HCT116 (cell line): ENCODE measurements around the gene CCDC9B. TPM values are rescaled to one million over a fixed set of nuclear protein-coding genes. Genes with fewer than 3 reads are reported as not detected.

ENCODE experiments used
- ATAC-seq: fragments of 200-7000 bp; cut with Tn5 transposase; 2 replicates; pipeline ENCODE4 v1.9.1; 2020; ENCODE audit warnings: mild to moderate bottlenecking, moderate library complexity
- BruUV-seq: library from RNA; stranded (reverse); fragments of 400-500 nt; replicated peaks from 2 replicates; lab custom pipeline; 2021; lab: Mats Ljungman, UMichigan
- CTCF ChIA-PET: fragments of 300-600 bp; sonication (Branson Sonifier 250); formaldehyde crosslinking; loops from one replicate; lab custom pipeline; 2021; ENCODE audit warnings: antibody characterized with exemption; lab: Charles Lee
- POLR2A ChIA-PET: fragments of 300-600, 350-600 bp; sonication (Branson Sonifier 250); formaldehyde crosslinking; loops from one replicate; lab custom pipeline; 2021; ENCODE audit warnings: antibody characterized with exemption; lab: Charles Lee
- RAD21 ChIA-PET, 2 experiments: fragments of 300-600 bp; sonication (Branson Sonifier 250); formaldehyde crosslinking; loops; one replicate each; lab custom pipeline; 2023; ENCODE audit warnings: low total read pairs in 2 of 2; ENCODE audit not compliant: uncharacterized antibody in 2 of 2, unreplicated experiment in 2 of 2, low non-redundant PET in 1 of 2; lab: Charles Lee
- DNase-seq: peaks from one replicate; pipeline ENCODE4 v3.0.0-alpha.2; 2010; ENCODE audit warnings: low read depth, low spot score
- H2AFZ ChIP-seq: fragments of 200-600 bp; shearing (Covaris generic), sonication (generic); 2 replicates; pipeline ENCODE4 v1.6.1; 2017; ENCODE audit warnings: low read depth, mixed run types, mixed read lengths, antibody characterized with exemption, low read length; ENCODE audit not compliant: poor library complexity, severe bottlenecking
- H3K27ac ChIP-seq: 2 replicates; pipeline ENCODE4 v1.5.1; 2012; ENCODE audit warnings: low read depth, low read length
- H3K27me3 ChIP-seq: fragments of 200-600 bp; sonication (generic); 2 replicates; pipeline ENCODE4 v1.6.1; 2016; ENCODE audit warnings: mixed run types, low read length, mixed read lengths; ENCODE audit not compliant: insufficient read depth
- H3K36me3 ChIP-seq, 2 experiments: fragments of 200-500 bp in 1 of 2; fragments of 200-600 bp in 1 of 2; sonication (Bioruptor generic) in 1 of 2; sonication (generic) in 1 of 2; 2 replicates each; pipeline versions ENCODE4 v1.5.1 to v1.6.1; 2014 to 2016; ENCODE audit warnings: low read length in 2 of 2, inconsistent platforms in 1 of 2, mixed read lengths in 1 of 2, mixed run types in 1 of 2; ENCODE audit not compliant: insufficient read depth in 2 of 2, control insufficient read depth in 1 of 2
- H3K4me1 ChIP-seq, 2 experiments: fragments of 200-600 bp in 1 of 2; sonication (generic) in 1 of 2; 2 replicates each; pipeline versions ENCODE4 v1.5.1 to v1.6.1; 2012 to 2017; ENCODE audit warnings: low read length in 2 of 2, inconsistent platforms in 1 of 2, mild to moderate bottlenecking in 1 of 2, mixed read lengths in 1 of 2, mixed run types in 1 of 2, moderate library complexity in 1 of 2; ENCODE audit not compliant: insufficient read depth in 2 of 2, control insufficient read depth in 1 of 2
- H3K4me2 ChIP-seq: fragments of 200-600 bp; sonication (generic); 2 replicates; pipeline ENCODE4 v1.6.1; 2017; ENCODE audit warnings: mixed run types, low read length, mixed read lengths
- H3K4me3 ChIP-seq, 2 experiments: fragments of 200-600 bp in 1 of 2; sonication (generic) in 1 of 2; replicated peaks in 1 of 2; 2 replicates each; pipeline ENCODE4 v1.5.1; 2011 to 2016; ENCODE audit warnings: low read length in 2 of 2, control low read depth in 1 of 2, low read depth in 1 of 2, mild to moderate bottlenecking in 1 of 2, mixed read lengths in 1 of 2, mixed run types in 1 of 2
- H3K79me2 ChIP-seq: fragments of 200-600 bp; sonication (generic); 2 replicates; pipeline ENCODE4 v1.6.1; 2017; ENCODE audit warnings: mild to moderate bottlenecking, mixed run types, low read length, moderate library complexity, mixed read lengths; ENCODE audit not compliant: insufficient read depth
- H3K9ac ChIP-seq: fragments of 200-600 bp; sonication (generic); 2 replicates; pipeline ENCODE4 v1.6.1; 2016; ENCODE audit warnings: low read length, mixed read lengths
- H3K9me2 ChIP-seq: fragments of 200-600 bp; sonication (generic), shearing (Covaris generic); 2 replicates; pipeline ENCODE4 v1.6.1; 2017; ENCODE audit warnings: mixed run types, mild to moderate bottlenecking, moderate library complexity; ENCODE audit not compliant: insufficient read depth
- H3K9me3 ChIP-seq, 2 experiments: fragments of 200-500 bp in 1 of 2; fragments of 200-600 bp in 1 of 2; sonication (Bioruptor generic) in 1 of 2; sonication (generic) in 1 of 2; 2 replicates each; pipeline ENCODE4 v1.6.1; 2014 to 2017; ENCODE audit warnings: low read length in 2 of 2, mixed read lengths in 2 of 2, inconsistent platforms in 1 of 2, low read depth in 1 of 2, mild to moderate bottlenecking in 1 of 2, mixed run types in 1 of 2, moderate library complexity in 1 of 2; ENCODE audit not compliant: control insufficient read depth in 1 of 2, insufficient read depth in 1 of 2
- H4K20me1 ChIP-seq: fragments of 200-600 bp; sonication (generic), shearing (Covaris generic); 2 replicates; pipeline ENCODE4 v1.6.1; 2017; ENCODE audit warnings: mixed run types, mild to moderate bottlenecking, moderate library complexity; ENCODE audit not compliant: insufficient read depth
- CBX3 ChIP-seq: IDR thresholded peaks from 2 replicates; pipeline ENCODE4 v1.6.1; 2012; ENCODE audit warnings: low read depth
- CEBPB ChIP-seq: IDR thresholded peaks from 2 replicates; pipeline ENCODE4 v1.6.1; 2012; ENCODE audit warnings: low read depth
- EGR1 ChIP-seq: IDR thresholded peaks from 2 replicates; pipeline ENCODE4 v1.6.1; 2012; ENCODE audit warnings: low read depth
- ELF1 ChIP-seq: IDR thresholded peaks from 2 replicates; pipeline ENCODE4 v1.6.1; 2012; ENCODE audit warnings: low read depth, borderline replicate concordance
- EZH2phosphoT487 ChIP-seq: fragments of 200-600 bp; IDR thresholded peaks from 2 replicates; pipeline ENCODE4 v1.6.1; 2018; ENCODE audit warnings: antibody characterized with exemption, borderline replicate concordance
- JUND ChIP-seq: IDR thresholded peaks from 2 replicates; pipeline ENCODE4 v1.6.1; 2012
- POLR2A ChIP-seq: IDR thresholded peaks from 2 replicates; pipeline ENCODE4 v1.7.0; 2011; ENCODE audit warnings: borderline replicate concordance; ENCODE audit not compliant: insufficient read depth, insufficient read length; ENCODE audit errors: extremely low read depth
- SP1 ChIP-seq: IDR thresholded peaks from 2 replicates; pipeline ENCODE4 v1.6.1; 2012; ENCODE audit warnings: low read depth
- TCF7L2 ChIP-seq: IDR thresholded peaks from 2 replicates; pipeline ENCODE4 v1.7.0; 2011; ENCODE audit warnings: borderline replicate concordance, inconsistent platforms; ENCODE audit not compliant: insufficient read depth, insufficient read length; ENCODE audit errors: extremely low read depth
- YY1 ChIP-seq: IDR thresholded peaks from 2 replicates; pipeline ENCODE4 v1.6.1; 2011; ENCODE audit warnings: low read length, low read depth, moderate library complexity, mild to moderate bottlenecking; ENCODE audit not compliant: insufficient replicate concordance; ENCODE audit errors: extremely low read depth
- ZFX ChIP-seq: fragments of 450-650 bp; IDR thresholded peaks from 2 replicates; pipeline ENCODE4 v1.6.1; 2017
- ZNF274 ChIP-seq: fragments of 200-500 bp; sonication (Bioruptor generic); IDR thresholded peaks from 2 replicates; pipeline ENCODE4 v1.6.1; 2014; ENCODE audit warnings: mild to moderate bottlenecking, low read depth, low read length, inconsistent platforms
- intact Hi-C: fragments of 100-400 bp; cut with micrococcal nuclease; formaldehyde crosslinking; loops from 2 replicates; pipeline ENCODE4 v1.10.0; 2022
- total RNA-seq: library from RNA; stranded (reverse); gene quantifications from one replicate; pipeline ENCODE4 v1.2.1, GENCODE V29; 2021; ENCODE audit not compliant: unreplicated experiment
- TF ChIP-seq, protein P1 (sequence below): IDR thresholded peaks from 2 replicates; pipeline ENCODE4 v1.6.1; 2011; ENCODE audit warnings: mild to moderate bottlenecking, low read length, moderate library complexity; ENCODE audit not compliant: insufficient replicate concordance; ENCODE audit errors: extremely low read depth
- TF ChIP-seq, protein P2 (sequence below): IDR thresholded peaks from 2 replicates; pipeline ENCODE4 v1.6.1; 2012
- TF ChIP-seq, protein P3 (sequence below): IDR thresholded peaks from 2 replicates; pipeline ENCODE4 v1.6.1; 2012

CCDC9B gene
- total RNA-seq, 1 experiment from 2014 or later = 15.6 TPM

DNA sequence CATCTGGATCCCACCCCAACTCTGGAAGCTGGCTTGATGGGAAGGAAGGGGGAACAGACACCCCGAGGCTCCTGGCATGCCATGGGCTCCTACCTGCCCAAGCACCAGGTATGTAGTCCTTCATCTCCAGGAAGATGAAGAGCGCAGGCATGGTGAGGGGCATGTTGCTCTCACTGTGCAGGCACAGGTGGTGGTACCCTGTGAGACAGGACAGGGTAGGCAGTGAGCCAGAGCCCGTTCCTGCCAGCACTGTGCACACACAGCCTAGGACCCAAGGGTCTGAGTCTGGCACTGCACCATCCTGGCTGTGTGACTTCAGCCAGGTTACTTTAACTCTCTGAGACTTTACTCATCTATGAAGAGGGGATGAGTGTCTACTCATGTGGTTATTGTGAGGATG lies 48.5 kb downstream of the CCDC9B start:
- ChIA-PET POLR2A (no interaction called here), CTCF (interaction anchor here (1.5 kb wide), 1 partner anchor 18 kb away, joined by 4 read pairs; no protein-coding TSS in a partner anchor)
- no peak overlapping the region for H3K27ac ChIP-seq

More for the DNA sequence above, 48.5 kb downstream of the CCDC9B start:
- peaks cover 43 to 46% of the 10 kb centered on the region in 2 experiments for H3K4me1 ChIP-seq
- RAD21 ChIA-PET = interaction anchor here in 1 of 2 experiments (1.4 kb wide), 1 partner anchor 18 kb away, joined by 3 read pairs; no protein-coding TSS in a partner anchor
- no peaks in the 10 kb centered on the region for H3K36me3 ChIP-seq
- no peak overlapping the region for H3K9ac ChIP-seq
- H3K4me2 ChIP-seq = peak overlapping the region; percentile 84; the same call in 1 of the 2 replicates
- TF ChIP-seq, protein P1, sequence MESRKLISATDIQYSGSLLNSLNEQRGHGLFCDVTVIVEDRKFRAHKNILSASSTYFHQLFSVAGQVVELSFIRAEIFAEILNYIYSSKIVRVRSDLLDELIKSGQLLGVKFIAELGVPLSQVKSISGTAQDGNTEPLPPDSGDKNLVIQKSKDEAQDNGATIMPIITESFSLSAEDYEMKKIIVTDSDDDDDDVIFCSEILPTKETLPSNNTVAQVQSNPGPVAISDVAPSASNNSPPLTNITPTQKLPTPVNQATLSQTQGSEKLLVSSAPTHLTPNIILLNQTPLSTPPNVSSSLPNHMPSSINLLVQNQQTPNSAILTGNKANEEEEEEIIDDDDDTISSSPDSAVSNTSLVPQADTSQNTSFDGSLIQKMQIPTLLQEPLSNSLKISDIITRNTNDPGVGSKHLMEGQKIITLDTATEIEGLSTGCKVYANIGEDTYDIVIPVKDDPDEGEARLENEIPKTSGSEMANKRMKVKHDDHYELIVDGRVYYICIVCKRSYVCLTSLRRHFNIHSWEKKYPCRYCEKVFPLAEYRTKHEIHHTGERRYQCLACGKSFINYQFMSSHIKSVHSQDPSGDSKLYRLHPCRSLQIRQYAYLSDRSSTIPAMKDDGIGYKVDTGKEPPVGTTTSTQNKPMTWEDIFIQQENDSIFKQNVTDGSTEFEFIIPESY = no peak
- no peak for TF ChIP-seq EGR1
- no peak for TF ChIP-seq TCF7L2
- no peak for TF ChIP-seq ELF1
- no peak for TF ChIP-seq JUND
- no peak for TF ChIP-seq SP1
- TF ChIP-seq EZH2phosphoT487 = no peak
- TF ChIP-seq, protein P2, sequence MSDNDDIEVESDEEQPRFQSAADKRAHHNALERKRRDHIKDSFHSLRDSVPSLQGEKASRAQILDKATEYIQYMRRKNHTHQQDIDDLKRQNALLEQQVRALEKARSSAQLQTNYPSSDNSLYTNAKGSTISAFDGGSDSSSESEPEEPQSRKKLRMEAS = no peak
- TF ChIP-seq YY1 = no peak
- TF ChIP-seq POLR2A = no peak
- no peak for TF ChIP-seq ZNF274
- no peak for TF ChIP-seq CBX3
- TF ChIP-seq CEBPB = no peak
- no peak for TF ChIP-seq ZFX
- TF ChIP-seq, protein P3, sequence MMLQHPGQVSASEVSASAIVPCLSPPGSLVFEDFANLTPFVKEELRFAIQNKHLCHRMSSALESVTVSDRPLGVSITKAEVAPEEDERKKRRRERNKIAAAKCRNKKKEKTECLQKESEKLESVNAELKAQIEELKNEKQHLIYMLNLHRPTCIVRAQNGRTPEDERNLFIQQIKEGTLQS = no peak
- no peaks in the 10 kb centered on the region for H3K79me2 ChIP-seq
- no peak for ATAC-seq
- no peaks in the 10 kb centered on the region for H4K20me1 ChIP-seq
- no peak for DNase-seq
- H2AFZ ChIP-seq = no peak overlapping the region
- no peaks in the 10 kb centered on the region for H3K9me2 ChIP-seq
- no TSS peak for BruUV-seq
- no peaks in the 10 kb centered on the region for H3K9me3 ChIP-seq
- intact Hi-C loops = no loop called here
- H3K27me3 ChIP-seq = no peaks in the 10 kb centered on the region
- no peak overlapping the region for H3K4me3 ChIP-seq
